SK-N-MC (cell line): ENCODE measurements around the gene IMMP2L.

Experiments used
- EZH2 ChIP-seq: fragments of 200-600 bp; sonication (generic); IDR thresholded peaks from one replicate; pipeline ENCODE4 v1.6.1; 2017; ENCODE audit warnings: antibody characterized with exemption
- FOXP2 ChIP-seq: optimal IDR thresholded peaks from 2 replicates; pipeline ENCODE3; 2011; ENCODE audit warnings: mild to moderate bottlenecking, moderate library complexity; ENCODE audit not compliant: insufficient read depth; ENCODE audit errors: extremely low read length, control extremely low read depth
- POLR2AphosphoS5 ChIP-seq: IDR thresholded peaks from 2 replicates; pipeline ENCODE4 v1.6.1; 2012; ENCODE audit warnings: mild to moderate bottlenecking, low read depth, low read length, borderline replicate concordance

- TF ChIP-seq POLR2AphosphoS5, result no peak
- no peak for TF ChIP-seq EZH2
- no peak for TF ChIP-seq FOXP2
Observed at GRCh38 chr7:111026343-111026742, 535.9 kb downstream of the IMMP2L start.
